Choroid plexus epithelial cell (primary cell): ENCODE results near the gene MGLL.

Experiments used
- DNase-seq: peaks from one replicate; pipeline ENCODE4 v3.0.0-alpha.2; 2010; ENCODE audit warnings: low read depth
- H3K4me3 ChIP-seq: 2 replicates; pipeline ENCODE4 v1.5.1; 2011; ENCODE audit warnings: low read depth, mild to moderate bottlenecking, control low read depth, low read length, moderate library complexity
- TF ChIP-seq, protein P1 (sequence below): conservative IDR thresholded peaks from 2 replicates; pipeline ENCODE4 v1.5.1; 2011; ENCODE audit warnings: low read depth, mild to moderate bottlenecking, control low read depth, inconsistent platforms, low read length, moderate library complexity

The MGLL gene

DNA sequence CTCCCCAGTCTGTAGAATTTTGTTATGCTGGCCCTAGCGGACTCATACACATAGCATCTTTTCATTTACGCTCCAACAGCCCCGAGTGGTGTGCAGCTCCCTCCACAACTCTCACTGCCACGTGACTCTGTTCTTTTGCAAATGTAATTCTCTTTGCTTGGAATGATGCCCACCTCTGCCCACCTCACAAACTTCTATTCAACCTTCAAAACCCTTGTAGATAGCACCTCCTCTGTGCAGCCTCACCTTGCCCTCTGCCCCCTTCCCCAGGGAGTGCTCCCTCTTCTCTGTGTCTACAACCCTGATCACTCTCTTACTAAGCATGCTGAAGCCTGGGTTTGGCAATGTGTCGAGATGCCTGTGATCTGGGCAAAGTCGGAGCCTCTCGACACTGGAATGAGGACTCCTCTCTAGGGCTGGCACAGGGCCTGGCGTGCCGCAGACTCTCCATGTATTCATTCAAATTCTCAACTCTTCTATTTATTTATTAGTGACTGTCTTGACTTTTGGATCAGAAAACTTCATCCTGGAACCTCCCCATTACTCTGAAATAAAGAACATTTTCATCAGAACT, 73.5 kb downstream of the MGLL start:
- no peak for DNase-seq

DNA sequence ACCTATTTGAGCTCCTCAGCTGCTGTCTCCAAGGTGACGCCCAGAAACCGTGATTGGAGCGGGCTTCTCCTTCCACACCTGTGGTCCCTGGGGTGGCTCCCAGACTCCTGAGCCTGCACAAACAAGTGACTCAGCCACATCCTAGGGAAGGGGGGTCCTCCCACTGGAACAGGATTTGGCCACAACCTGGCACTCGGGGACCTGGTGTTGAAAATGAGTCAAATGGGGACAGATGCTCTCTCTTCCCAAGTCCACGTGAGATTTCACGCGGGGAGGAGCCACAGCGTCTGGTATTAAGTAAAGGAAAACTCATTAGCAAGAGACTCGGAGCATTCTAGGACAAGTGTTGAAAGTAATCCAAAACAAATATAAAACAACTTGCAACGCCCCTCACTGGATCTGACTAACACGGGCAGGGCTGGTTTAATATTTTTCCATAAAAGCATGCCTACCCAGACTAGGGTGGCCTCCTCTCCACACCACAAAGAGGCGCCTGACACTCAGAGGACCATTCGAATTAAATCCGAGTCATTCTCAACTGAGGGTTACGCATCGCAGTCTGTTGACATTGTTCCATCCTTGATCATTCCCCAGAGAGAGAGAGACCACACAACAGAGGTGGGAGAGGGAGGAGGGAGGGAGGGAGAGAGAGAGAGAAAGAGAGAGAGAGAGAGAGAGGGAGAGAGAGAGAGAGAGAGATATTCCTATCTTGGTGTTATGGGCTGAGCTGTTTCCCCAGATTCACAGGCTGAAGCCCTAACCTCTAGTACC, 74.4 kb downstream of the MGLL start:
- TF ChIP-seq, protein P1, sequence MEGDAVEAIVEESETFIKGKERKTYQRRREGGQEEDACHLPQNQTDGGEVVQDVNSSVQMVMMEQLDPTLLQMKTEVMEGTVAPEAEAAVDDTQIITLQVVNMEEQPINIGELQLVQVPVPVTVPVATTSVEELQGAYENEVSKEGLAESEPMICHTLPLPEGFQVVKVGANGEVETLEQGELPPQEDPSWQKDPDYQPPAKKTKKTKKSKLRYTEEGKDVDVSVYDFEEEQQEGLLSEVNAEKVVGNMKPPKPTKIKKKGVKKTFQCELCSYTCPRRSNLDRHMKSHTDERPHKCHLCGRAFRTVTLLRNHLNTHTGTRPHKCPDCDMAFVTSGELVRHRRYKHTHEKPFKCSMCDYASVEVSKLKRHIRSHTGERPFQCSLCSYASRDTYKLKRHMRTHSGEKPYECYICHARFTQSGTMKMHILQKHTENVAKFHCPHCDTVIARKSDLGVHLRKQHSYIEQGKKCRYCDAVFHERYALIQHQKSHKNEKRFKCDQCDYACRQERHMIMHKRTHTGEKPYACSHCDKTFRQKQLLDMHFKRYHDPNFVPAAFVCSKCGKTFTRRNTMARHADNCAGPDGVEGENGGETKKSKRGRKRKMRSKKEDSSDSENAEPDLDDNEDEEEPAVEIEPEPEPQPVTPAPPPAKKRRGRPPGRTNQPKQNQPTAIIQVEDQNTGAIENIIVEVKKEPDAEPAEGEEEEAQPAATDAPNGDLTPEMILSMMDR = no peak
- peak; percentile 83 for DNase-seq
- no peak overlapping the region for H3K4me3 ChIP-seq

More for the DNA sequence above, 73.5 kb downstream of the MGLL start:
- TF ChIP-seq, protein P1 = no peak
- H3K4me3 ChIP-seq = no peak overlapping the region

DNA sequence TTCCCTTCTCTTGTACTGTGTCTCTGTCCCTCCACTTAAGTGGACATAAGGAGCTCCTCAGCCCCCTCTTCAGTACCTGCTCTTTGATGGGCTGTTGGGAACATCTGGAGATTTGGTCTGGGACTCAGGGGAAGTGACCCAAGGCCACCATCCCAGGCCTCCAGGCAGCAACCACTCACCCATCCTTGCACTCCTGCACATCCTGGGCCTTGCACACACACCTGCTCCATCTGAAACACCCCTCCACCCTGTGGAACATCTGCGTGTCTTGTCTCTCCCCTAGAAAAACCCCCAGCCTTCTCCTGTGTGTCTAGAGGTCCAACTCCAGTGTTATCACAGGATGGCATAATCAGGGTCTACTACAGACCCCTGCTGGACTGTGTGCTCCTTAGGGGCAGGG, 75.2 kb downstream of the MGLL start:
- H3K4me3 ChIP-seq = no peak overlapping the region
- DNase-seq = no peak
- TF ChIP-seq, protein P1 = no peak

DNA sequence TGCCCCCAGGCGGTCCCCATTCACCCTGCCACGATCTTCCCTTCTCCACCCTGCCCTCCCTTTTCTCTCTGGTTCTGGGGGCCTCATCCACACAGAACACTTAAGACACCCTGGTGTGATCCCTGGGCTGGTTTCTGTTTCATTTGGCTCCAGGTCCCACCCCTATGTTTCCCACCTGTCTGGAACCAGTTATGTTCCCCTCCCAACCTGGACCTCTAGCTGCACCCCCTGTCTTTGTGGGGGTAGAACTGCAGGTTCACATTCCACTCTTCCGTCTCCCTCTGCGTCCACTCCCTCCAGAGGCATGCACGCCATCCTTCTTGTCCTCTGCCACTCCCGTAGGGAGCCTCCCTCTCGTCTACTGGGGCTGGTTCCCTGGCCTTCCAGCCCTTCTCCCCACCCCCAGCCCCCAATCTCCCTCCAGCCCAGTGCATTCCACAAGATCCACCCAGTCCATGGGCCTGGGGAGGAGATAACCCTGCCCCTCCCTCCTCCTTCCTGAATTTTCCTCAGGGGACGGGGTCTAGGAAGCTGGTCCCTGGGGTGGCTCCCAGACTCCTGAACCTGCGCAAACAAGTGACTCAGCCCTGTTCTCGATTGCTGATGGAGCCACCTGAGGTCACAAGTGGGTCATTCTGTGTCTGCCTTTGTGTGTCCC, 75.8 kb downstream of the MGLL start:
- H3K4me3 ChIP-seq = no peak overlapping the region
- TF ChIP-seq, protein P1 = peak; percentile 39
- DNase-seq = no peak

DNA sequence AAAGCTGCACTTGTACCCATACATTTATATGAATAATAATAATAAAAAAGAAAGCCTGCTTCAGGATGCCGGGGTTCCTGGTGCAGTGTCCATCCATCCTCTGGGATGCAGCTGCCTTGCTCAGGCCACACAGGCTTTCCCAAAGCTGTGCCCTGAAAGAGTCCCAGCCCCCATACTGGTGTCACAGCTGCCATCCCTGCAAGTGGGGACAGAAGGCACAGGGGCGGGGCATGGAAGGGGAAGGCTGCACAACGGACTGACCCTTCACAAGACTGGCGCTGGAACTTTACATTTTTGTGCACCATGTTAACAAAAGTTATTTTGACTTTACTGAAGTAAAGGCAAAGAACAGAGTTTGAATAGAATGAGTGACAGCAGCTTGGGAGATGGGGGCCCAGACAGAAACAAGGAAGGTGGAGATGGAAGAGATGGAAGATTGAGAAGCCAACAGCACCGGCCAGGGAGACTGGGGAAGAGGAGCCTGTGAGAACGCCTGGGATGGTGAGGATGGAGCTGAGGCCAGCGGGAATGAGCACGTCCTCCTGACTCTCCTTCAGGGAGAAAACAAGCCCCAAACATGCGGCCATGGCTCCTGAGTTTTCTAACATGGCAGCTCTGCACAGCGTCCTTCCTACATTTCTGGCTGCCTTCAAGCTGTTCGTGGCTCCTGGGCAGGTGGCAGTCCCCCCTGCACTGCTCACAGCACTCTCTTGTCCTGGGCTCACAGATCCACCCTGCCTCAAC, 76.5 kb downstream of the MGLL start:
- no peak for DNase-seq
- no peak overlapping the region for H3K4me3 ChIP-seq
- TF ChIP-seq, protein P1 = no peak

DNA sequence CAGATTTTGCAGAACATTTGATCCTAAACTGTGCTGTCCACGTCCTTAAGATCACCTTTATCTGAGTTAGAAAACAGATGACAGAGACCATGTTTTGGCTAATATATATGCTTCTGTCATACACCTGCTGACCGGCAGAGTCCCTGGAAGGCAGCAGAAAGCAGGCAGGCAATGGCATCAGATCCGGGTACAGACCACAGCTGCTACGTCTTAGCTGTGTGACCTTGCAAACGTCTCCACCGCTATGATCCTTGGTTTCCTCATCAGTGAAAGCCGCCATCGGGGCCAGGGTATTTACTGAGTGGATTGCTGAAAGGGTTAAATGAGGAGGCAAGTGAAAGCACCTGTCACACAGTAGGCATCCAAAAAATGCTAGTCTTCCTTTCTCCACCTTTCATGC, 77.4 kb downstream of the MGLL start:
- TF ChIP-seq, protein P1 = no peak

More for the DNA sequence above, 77.4 kb downstream of the MGLL start:
- H3K4me3 ChIP-seq = no peak overlapping the region
- DNase-seq = no peak
